ENCODE data around the gene MAPRE3.

The MAPRE3 gene

GRCh38 chr2:27014771-27015433, 44.5 kb downstream of the MAPRE3 start:
- DNase-seq (ENCODE audit: low spot score): no peak

GRCh38 chr2:27016801-27017325, 46.4 kb downstream of the MAPRE3 start:
- DNase-seq (ENCODE audit: low spot score): peak; percentile 39

- no peak for DNase-seq (ENCODE audit: low spot score)
Measured at GRCh38 chr2:27018142-27018541, 47.7 kb downstream of the MAPRE3 start.

- no peak for DNase-seq (ENCODE audit: low spot score)
Measured at GRCh38 chr2:27019459-27019858, 49.0 kb downstream of the MAPRE3 start.

- no peak for DNase-seq (ENCODE audit: low spot score)
Measured at GRCh38 chr2:27019931-27020855, 49.8 kb downstream of the MAPRE3 start.

GRCh38 chr2:27021253-27022049, 51.0 kb downstream of the MAPRE3 start:
- no peak for DNase-seq (ENCODE audit: low spot score)

- no peak for DNase-seq (ENCODE audit: low spot score)
Measured at GRCh38 chr2:27023740-27024139, 53.3 kb downstream of the MAPRE3 start.

- DNase-seq (ENCODE audit: low spot score): no peak
Measured at GRCh38 chr2:27024188-27024587, 53.8 kb downstream of the MAPRE3 start.

- no peak for DNase-seq (ENCODE audit: low spot score)
Measured at GRCh38 chr2:27024812-27025211, 54.4 kb downstream of the MAPRE3 start.

GRCh38 chr2:27025281-27025800, 54.9 kb downstream of the MAPRE3 start:
- no peak for DNase-seq (ENCODE audit: low spot score)

GRCh38 chr2:27025861-27026851, 55.7 kb downstream of the MAPRE3 start:
- no peak for DNase-seq (ENCODE audit: low spot score)

- DNase-seq (ENCODE audit: low spot score): no peak
Measured at GRCh38 chr2:27027211-27027651, 56.8 kb downstream of the MAPRE3 start.

GRCh38 chr2:27029051-27029450, 58.6 kb downstream of the MAPRE3 start:
- DNase-seq (ENCODE audit: low spot score): no peak

GRCh38 chr2:27032495-27033252, 62.2 kb downstream of the MAPRE3 start, which contains the start of gene TMEM214:
Gene TMEM214, plus strand, starts transcription at chr2:27032965. Its CDS starts 51 bp downstream, at chr2:27033016.
- DNase-seq (ENCODE audit: low spot score): peak; percentile 78

GRCh38 chr2:27033253-27033852, 62.9 kb downstream of the MAPRE3 start:
- no peak for DNase-seq (ENCODE audit: low spot score)

GRCh38 chr2:27038012-27038411, 67.6 kb downstream of the MAPRE3 start:
- no peak for DNase-seq (ENCODE audit: low spot score)

- no peak for DNase-seq (ENCODE audit: low spot score)
Measured at GRCh38 chr2:27038631-27039339, 68.3 kb downstream of the MAPRE3 start.

- no peak for DNase-seq (ENCODE audit: low spot score)
Measured at GRCh38 chr2:27039426-27039825, 69.0 kb downstream of the MAPRE3 start.

GRCh38 chr2:27039871-27040270, 69.4 kb downstream of the MAPRE3 start:
- DNase-seq (ENCODE audit: low spot score): no peak

All from CD4-positive, alpha-beta T cell treated with Interleukin-2 at 100 ng/mL for 4 hours (primary cell).